Nephron progenitor cell (in vitro differentiated cells): ENCODE data around the gene UTS2R.
A peak's percentile ranks its signal among the peaks of the same experiment; 100 is the strongest.

Experiments used
- DNase-seq: peaks from one replicate; pipeline ENCODE4 v3.0.0; 2021
- H3K27ac Mint-ChIP-seq: 2 replicates; pipeline ENCODE4 v1.8.0; 2021; ENCODE audit warnings: mild to moderate bottlenecking, moderate library complexity, mixed read lengths
- H3K27me3 Mint-ChIP-seq: 2 replicates; pipeline ENCODE4 v1.8.0; 2021; ENCODE audit warnings: mild to moderate bottlenecking, low read depth, mixed read lengths; ENCODE audit not compliant: poor library complexity
- H3K36me3 Mint-ChIP-seq: 2 replicates; pipeline ENCODE4 v1.8.0; 2021; ENCODE audit warnings: low read depth, mixed read lengths
- H3K4me1 Mint-ChIP-seq: 2 replicates; pipeline ENCODE4 v1.8.0; 2021; ENCODE audit warnings: mixed read lengths
- H3K4me3 Mint-ChIP-seq: 2 replicates; pipeline ENCODE4 v1.8.0; 2021; ENCODE audit warnings: mild to moderate bottlenecking, moderate library complexity, mixed read lengths
- H3K9me3 Mint-ChIP-seq: 2 replicates; pipeline ENCODE4 v1.8.0; 2021; ENCODE audit warnings: mild to moderate bottlenecking, moderate library complexity, mixed read lengths
- CTCF ChIP-seq: fragments of 200-600 bp; sonication (generic); IDR thresholded peaks from 2 replicates; pipeline ENCODE4 v1.5.0; 2021; ENCODE audit warnings: antibody characterized with exemption

UTS2R gene

GRCh38 chr17:82383411-82383810 is 11.8 kb downstream of the UTS2R start:
- Mint-ChIP-seq H3K9me3 (no peaks in the 10 kb centered on the region), H3K4me1 (peaks cover 40% of the 10 kb centered on the region), H3K27ac (no peak overlapping the region), H3K36me3 (no peaks in the 10 kb centered on the region), H3K27me3 (peaks cover 24% of the 10 kb centered on the region), H3K4me3 (no peak overlapping the region)
- no peak for TF ChIP-seq CTCF
- no peak for DNase-seq

GRCh38 chr17:82384051-82384729 is 12.6 kb downstream of the UTS2R start:
- no peak for TF ChIP-seq CTCF
- peaks cover 38% of the 10 kb centered on the region for H3K4me1 Mint-ChIP-seq
- no peak overlapping the region for H3K27ac Mint-ChIP-seq
- no peaks in the 10 kb centered on the region for H3K36me3 Mint-ChIP-seq
- H3K9me3 Mint-ChIP-seq, result no peaks in the 10 kb centered on the region
- no peak for DNase-seq
- H3K4me3 Mint-ChIP-seq, result no peak overlapping the region
- peaks cover 22% of the 10 kb centered on the region for H3K27me3 Mint-ChIP-seq

GRCh38 chr17:82384730-82385481 is 13.3 kb downstream of the UTS2R start:
- Mint-ChIP-seq H3K4me1 (peaks cover 40% of the 10 kb centered on the region), H3K27ac (no peak overlapping the region), H3K9me3 (no peaks in the 10 kb centered on the region), H3K27me3 (peaks cover 17% of the 10 kb centered on the region), H3K36me3 (no peaks in the 10 kb centered on the region), H3K4me3 (no peak overlapping the region)
- TF ChIP-seq CTCF, result no peak
- DNase-seq, result no peak

GRCh38 chr17:82385559-82386254 is 14.1 kb downstream of the UTS2R start:
- Mint-ChIP-seq H3K27me3 (peaks cover 13% of the 10 kb centered on the region), H3K9me3 (no peaks in the 10 kb centered on the region), H3K36me3 (no peaks in the 10 kb centered on the region), H3K4me1 (peaks cover 42% of the 10 kb centered on the region), H3K4me3 (no peak overlapping the region), H3K27ac (no peak overlapping the region)
- peak; percentile 48 for DNase-seq
- TF ChIP-seq CTCF, result no peak

- TF ChIP-seq CTCF, result no peak
- no peak for DNase-seq
- Mint-ChIP-seq H3K9me3 (no peaks in the 10 kb centered on the region), H3K4me3 (no peak overlapping the region), H3K27ac (no peak overlapping the region), H3K36me3 (no peaks in the 10 kb centered on the region), H3K27me3 (peaks cover 11% of the 10 kb centered on the region), H3K4me1 (peaks cover 37% of the 10 kb centered on the region)
Observed at GRCh38 chr17:82386255-82386831, 14.8 kb downstream of the UTS2R start.
